Measurements from ENCODE around the gene BLOC1S4.
"Not testable (repeated sequence)": the region's sequence is repeated elsewhere in the genome, so short reads cannot be mapped to it uniquely, and the experiment has no call there.

Gene BLOC1S4

GRCh38 chr4:6716018-6716911 lies at the start of gene BLOC1S4:
Gene BLOC1S4 (plus strand): TSS chr4:6716174. CDS start chr4:6716210, 36 bp downstream.
- peak; percentile 63 to 72 for DNase-seq (ENCODE audit: low read depth in 2 of 2, low spot score in 1 of 2)

- no peak for DNase-seq (ENCODE audit: low read depth in 2 of 2, low spot score in 1 of 2)
These were observed 47.6 kb upstream of the BLOC1S4 start for GRCh38 chr4:6668391-6668790.

DNA sequence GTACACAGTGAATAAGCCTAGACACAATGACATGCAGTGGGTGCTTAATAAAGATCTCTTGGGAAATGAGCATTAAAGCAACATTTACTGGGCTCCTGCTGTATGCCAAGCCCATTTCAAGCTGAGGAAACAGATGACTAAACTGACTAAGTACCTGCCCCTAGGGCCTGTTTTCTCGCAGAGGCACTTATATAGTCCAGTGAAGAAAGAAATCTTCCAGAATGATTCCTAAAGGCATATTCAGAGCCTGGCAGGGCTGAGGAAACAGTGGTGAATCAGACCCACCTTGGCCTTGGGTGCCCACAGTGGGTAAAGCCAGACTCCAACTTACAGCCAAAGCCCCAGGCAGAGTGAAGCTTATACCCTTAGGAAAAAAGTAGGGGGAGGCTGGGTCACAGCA lies 44.3 kb upstream of the BLOC1S4 start:
- DNase-seq (ENCODE audit: low read depth in 2 of 2, low spot score in 1 of 2): no peak

DNA sequence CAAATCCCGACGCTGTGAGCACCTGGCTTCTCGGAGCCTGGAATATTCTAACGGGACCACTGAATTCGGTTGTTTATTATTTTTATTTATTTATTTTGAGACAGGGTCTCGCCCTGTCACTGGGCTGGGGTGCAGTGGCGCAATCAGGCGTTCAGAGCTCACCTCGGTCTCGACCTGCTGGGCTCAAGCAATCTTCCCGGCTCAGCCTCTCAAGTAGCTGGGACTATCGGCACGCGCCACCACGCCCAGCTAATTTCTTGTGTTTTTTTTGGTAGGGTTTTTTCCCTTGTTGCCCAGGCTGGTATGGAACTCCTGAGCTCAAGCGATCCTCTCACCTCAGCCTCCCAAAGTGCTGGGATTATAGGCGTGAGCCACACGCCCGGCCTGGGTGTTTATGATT lies 43.8 kb upstream of the BLOC1S4 start:
- no peak for DNase-seq (ENCODE audit: low read depth in 2 of 2, low spot score in 1 of 2)

GRCh38 chr4:6672541-6673190 lies 43.3 kb upstream of the BLOC1S4 start:
- DNase-seq (ENCODE audit: low read depth in 2 of 2, low spot score in 1 of 2): not testable (repeated sequence)

DNA sequence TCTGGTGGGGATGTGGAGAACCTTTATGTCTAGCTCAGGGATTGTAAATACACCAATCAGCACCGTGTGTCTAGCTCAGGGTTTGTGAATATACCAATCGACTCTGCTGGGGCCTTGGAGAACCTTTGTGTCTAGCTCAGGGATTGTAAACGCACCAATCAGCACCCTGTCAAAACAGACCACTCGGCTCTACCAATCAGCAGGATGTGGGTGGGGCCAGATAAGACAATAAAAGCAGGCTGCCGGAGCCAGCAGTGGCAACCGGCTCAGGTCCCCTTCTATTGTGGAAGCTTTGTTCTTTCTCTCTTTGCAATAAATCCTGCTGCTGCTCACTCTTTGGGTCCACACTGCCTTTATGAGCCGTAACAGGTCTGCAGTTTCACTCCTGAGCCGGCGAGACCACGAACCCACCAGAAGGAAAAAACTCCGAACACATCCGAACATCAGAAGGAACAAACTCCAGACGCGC lies 42.7 kb upstream of the BLOC1S4 start:
- DNase-seq (ENCODE audit: low read depth in 2 of 2, low spot score in 1 of 2): not testable (repeated sequence)

DNA sequence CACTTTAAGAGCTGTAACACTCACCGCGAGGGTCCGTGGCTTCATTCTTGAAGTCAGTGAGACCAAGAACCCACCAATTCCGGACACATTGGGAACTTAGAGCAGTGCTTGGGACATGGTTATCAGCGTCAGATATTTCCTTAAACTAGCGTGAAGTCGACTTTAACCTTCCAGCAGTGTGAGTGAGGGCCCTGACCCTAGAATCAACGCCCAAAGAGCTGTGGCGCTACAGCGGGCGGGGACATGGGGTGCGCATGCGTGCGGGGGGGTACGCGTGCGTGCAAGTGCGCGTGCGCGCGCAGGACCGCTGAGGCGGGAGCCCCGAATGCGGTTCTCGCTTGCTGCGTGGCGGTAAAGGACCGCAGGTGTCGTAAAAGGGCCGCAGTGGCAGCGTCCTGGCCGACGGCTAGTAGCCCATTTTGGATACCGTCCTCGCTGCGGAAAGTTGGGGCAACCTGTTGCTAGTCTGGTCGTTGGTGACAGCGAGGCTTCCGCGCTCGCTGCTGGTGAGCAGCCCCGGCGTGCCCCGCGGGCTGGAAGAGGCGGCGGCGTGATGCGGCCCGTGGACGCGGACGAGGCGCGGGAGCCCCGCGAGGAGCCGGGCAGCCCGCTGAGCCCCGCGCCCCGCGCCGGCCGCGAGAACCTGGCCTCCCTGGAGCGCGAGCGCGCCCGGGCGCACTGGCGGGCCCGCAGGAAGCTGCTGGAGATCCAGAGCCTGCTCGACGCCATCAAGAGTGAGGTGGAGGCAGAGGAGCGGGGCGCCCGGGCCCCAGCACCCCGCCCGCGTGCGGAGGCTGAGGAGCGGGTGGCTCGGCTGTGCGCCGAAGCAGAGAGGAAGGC lies 42.1 kb upstream of the BLOC1S4 start:
- peak; percentile 86 for DNase-seq (ENCODE audit: low read depth in 2 of 2, low spot score in 1 of 2)

DNA sequence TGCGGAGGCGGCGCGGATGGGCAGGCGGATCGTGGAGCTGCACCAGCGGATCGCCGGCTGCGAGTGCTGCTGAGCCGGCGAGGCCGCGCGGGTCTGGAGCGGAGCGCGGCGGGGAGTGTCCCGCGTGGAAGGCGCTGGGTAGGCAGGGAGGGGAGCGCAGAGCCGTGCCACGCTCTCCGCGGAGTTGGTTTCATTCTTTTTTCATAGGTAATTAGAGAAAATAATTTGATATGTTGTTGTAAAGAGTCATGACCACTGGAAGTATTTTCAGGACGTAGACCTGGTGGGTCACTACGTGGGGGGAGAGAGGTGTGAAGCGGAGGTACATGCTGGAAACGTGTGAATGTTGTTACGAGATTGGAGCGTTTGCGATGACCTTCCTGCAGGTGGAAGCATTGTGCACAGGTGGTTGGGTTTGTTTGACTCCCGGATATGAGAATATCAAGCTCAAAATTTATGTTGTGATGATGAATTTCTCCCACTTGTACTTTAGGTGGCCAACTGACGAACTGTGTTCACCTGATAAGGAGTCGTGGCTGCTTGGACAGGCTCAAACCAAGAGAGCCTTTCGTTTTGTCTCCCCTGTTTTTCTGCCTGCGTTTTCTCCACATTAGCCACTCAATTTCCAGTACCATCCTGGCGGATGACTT lies 41.3 kb upstream of the BLOC1S4 start:
- DNase-seq (ENCODE audit: low read depth in 2 of 2, low spot score in 1 of 2): peak; percentile 36 to 40

DNA sequence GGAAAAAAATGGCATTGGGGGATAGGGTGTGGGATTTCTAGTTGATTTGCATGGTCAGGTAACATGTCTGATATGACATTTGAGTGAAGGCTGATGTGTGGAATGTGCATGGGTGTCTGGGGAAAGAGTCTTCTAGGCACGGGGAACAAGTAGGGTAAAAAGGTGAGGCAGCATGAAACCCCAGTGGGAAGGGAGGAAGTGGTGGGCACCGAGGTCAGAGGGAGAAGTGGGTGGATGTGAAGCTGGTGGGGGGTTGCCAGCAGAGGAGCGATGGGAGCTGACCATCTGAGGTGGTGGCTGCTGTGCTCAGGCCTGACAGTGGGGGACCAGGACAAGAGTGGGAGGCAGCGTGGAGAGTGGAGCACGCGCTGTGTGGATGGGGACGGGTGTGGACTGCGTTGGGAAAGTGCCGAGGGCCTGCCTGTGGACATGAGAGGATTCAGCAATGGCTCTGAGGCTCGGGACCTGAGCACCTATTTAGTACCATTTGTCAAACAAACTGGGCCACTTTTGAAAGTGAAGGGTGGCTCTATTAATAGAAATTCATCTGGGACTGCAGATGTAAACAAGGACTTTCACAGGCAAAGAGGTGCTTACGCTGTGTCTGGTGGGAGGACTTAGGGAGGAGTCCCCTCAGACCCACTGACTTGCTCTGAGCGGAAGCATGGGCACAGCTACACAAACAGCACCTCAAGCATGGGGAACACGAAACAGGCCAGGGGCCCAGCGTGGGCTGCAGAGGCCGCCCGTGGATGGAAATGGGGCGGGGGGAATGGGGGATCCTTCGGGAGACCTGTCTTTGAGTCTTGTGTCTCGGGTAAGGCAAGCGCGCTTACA lies 39.0 kb upstream of the BLOC1S4 start:
- DNase-seq (ENCODE audit: low read depth in 2 of 2, low spot score in 1 of 2): no peak

GRCh38 chr4:6680372-6681034 lies 35.5 kb upstream of the BLOC1S4 start:
- DNase-seq (ENCODE audit: low read depth in 2 of 2, low spot score in 1 of 2): no peak

GRCh38 chr4:6681191-6681590 lies 34.8 kb upstream of the BLOC1S4 start:
- no peak for DNase-seq (ENCODE audit: low read depth in 2 of 2, low spot score in 1 of 2)

GRCh38 chr4:6682862-6683590 lies 32.9 kb upstream of the BLOC1S4 start:
- no peak for DNase-seq (ENCODE audit: low read depth in 2 of 2, low spot score in 1 of 2)

GRCh38 chr4:6684656-6685055 lies 31.3 kb upstream of the BLOC1S4 start:
- no peak for DNase-seq (ENCODE audit: low read depth in 2 of 2, low spot score in 1 of 2)

DNA sequence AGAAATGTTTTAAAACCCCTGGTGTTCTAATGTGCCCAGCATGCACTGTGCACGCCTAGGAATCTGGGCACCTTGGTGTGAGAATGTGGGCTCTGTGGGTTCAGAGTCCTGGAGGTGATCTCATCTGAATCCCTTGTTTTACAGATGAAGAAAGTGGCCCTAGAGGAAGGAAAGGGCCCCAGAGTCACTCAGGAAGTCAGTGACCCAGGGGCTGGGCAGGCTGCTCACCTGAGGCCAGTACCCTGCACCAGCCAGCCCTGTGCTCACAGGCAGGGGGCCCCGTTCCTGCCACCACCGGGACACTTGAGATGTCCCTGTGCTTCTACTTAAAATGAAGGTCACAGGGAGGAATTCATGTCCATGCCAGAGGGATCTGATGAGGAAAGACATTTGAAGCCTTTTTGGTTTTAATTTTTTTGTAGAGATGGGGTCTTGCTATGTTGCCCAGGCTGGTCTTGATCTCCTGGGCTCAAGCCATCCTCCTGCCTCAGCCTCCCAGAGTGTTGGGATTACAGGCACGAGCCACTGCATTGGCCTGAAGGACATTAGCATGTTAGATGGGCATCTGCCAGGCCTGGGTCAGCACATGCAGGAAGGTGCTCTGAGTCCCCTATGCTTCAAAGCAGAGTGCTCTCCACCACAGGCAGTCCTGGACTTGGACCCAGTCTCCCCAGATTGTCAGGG lies 29.7 kb upstream of the BLOC1S4 start:
- DNase-seq (ENCODE audit: low read depth in 2 of 2, low spot score in 1 of 2): no peak

DNA sequence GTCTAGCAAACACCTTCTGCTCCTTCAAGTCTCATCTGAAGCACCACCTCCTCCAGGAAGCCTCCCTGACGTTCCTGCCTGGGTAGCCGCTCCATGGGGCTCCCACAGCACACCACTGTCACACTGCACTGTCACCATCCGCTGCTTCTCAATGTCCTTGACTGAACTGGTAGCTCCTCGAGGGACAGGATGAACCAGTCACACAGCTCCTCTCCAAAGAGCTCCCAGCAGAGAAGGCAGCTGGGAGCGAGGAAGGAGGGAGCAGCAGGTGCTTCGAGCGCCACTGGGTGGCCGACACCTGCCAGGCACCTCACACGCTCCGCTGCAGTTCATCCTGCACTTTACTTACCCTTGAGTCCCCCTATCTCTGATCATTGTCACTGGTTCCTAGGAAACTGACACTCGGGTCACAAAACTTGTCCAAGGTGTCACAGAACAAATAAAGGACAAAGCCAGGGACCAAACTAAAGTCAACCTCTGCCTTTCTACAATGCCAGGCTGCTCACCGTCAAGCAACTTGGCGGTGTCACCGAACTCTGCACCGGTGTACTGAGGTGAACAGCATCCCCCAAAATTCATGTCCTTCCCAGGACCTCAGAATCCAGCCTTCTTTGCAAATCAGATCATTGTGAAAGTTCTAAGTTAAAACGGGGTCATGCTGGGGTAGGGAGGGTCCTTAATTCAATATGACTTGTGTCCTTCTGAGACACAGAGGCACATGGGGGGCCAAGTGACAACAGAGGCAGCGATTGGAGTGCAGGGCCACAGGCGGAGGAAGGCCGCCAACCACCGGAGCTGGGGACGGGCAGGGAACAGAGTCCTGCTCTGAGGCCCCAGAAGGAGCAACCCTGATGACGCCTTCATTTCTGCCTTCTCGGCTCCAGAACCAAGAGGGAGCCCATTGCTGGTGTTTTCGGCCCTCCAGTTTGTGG lies 27.8 kb upstream of the BLOC1S4 start:
- DNase-seq (ENCODE audit: low read depth in 2 of 2, low spot score in 1 of 2): no peak

- DNase-seq (ENCODE audit: low read depth in 2 of 2, low spot score in 1 of 2): peak; percentile 56 to 67
These were observed 27.0 kb upstream of the BLOC1S4 start for GRCh38 chr4:6688879-6689505.

- DNase-seq (ENCODE audit: low read depth in 2 of 2, low spot score in 1 of 2): no peak
These were observed 26.4 kb upstream of the BLOC1S4 start for GRCh38 chr4:6689506-6689960.

Measured in stimulated activated CD8-positive, alpha-beta memory T cell treated with anti-CD3 and anti-CD28 coated beads, Interleukin-4, amount 100 ng/mL, for 4 hours (primary cell).